CD4-positive, alpha-beta memory T cell (primary cell): Measurements from ENCODE around the gene WWC1. TPM values are rescaled to one million over a fixed set of nuclear protein-coding genes. Genes with fewer than 3 reads are reported as not detected.

Experiments
- CTCF ChIA-PET: fragments of 350-600 bp; sonication (Branson Sonifier 250); formaldehyde crosslinking; loops from one replicate; lab custom pipeline; 2021; ENCODE audit warnings: inconsistent platforms; ENCODE audit not compliant: partially characterized antibody; lab: Charles Lee
- POLR2A ChIA-PET: fragments of 350-600 bp; sonication (Branson Sonifier 250); formaldehyde crosslinking; loops from one replicate; lab custom pipeline; 2021; ENCODE audit not compliant: partially characterized antibody; lab: Charles Lee
- DNase-seq, 5 donors: peaks; one replicate each; pipeline versions ENCODE4 v3.0.0 to v3.0.0-alpha.2; 2020 to 2022; ENCODE audit warnings: mixed read lengths in 1 of 5
- H3K27ac ChIP-seq: one replicate; pipeline ENCODE4 v1.7.0; 2013; ENCODE audit warnings: low read depth, low read length
- H3K27me3 ChIP-seq: 2 replicates; pipeline ENCODE4 v1.7.0; 2013; ENCODE audit warnings: mild to moderate bottlenecking, low read length, moderate library complexity; ENCODE audit not compliant: insufficient read depth
- H3K36me3 ChIP-seq: 2 replicates; pipeline ENCODE4 v1.7.0; 2013; ENCODE audit warnings: mild to moderate bottlenecking, low read length, moderate library complexity; ENCODE audit not compliant: insufficient read depth
- H3K4me1 ChIP-seq: 2 replicates; pipeline ENCODE4 v1.7.0; 2013; ENCODE audit warnings: mild to moderate bottlenecking, low read length, moderate library complexity; ENCODE audit not compliant: insufficient read depth
- H3K4me3 ChIP-seq, 2 donors: one replicate each; pipeline ENCODE4 v1.7.0; 2013; ENCODE audit warnings: low read length in 2 of 2, mild to moderate bottlenecking in 1 of 2
- H3K9me3 ChIP-seq, 2 donors: one replicate each; pipeline ENCODE4 v1.7.0; 2013; ENCODE audit warnings: low read length in 2 of 2, control low read depth in 1 of 2; ENCODE audit not compliant: control insufficient read depth in 1 of 2
- H3K27ac Mint-ChIP-seq, 7 donors: one replicate each; pipeline ENCODE4 v1.8.0; 2020 to 2021; ENCODE audit warnings: mixed read lengths in 7 of 7, mild to moderate bottlenecking in 6 of 7, inconsistent platforms in 3 of 7, moderate library complexity in 3 of 7
- H3K27me3 Mint-ChIP-seq, 2 donors: one replicate each; pipeline ENCODE4 v1.8.0; 2020 to 2021; ENCODE audit warnings: mixed read lengths in 2 of 2
- H3K36me3 Mint-ChIP-seq, 2 donors: one replicate each; pipeline ENCODE4 v1.8.0; 2020 to 2021; ENCODE audit warnings: mixed read lengths in 2 of 2, inconsistent platforms in 1 of 2, mild to moderate bottlenecking in 1 of 2
- H3K4me1 Mint-ChIP-seq, 4 donors: one replicate each; pipeline ENCODE4 v1.8.0; 2020 to 2021; ENCODE audit warnings: mixed read lengths in 4 of 4, mild to moderate bottlenecking in 1 of 4
- H3K4me3 Mint-ChIP-seq, 8 donors: one replicate each; pipeline ENCODE4 v1.8.0; 2020 to 2021; ENCODE audit warnings: mixed read lengths in 8 of 8, mild to moderate bottlenecking in 7 of 8, moderate library complexity in 6 of 8, inconsistent platforms in 3 of 8
- H3K9me3 Mint-ChIP-seq, 8 donors: one replicate each; pipeline ENCODE4 v1.8.0; 2020 to 2021; ENCODE audit warnings: mixed read lengths in 8 of 8, mild to moderate bottlenecking in 5 of 8, inconsistent platforms in 3 of 8, moderate library complexity in 1 of 8
- intact Hi-C: fragments of 100-400 bp; cut with micrococcal nuclease; formaldehyde crosslinking; loops from one replicate; pipeline ENCODE4 v1.15.1; 2023
- polyA plus RNA-seq, 2 donors: library from polyadenylated mRNA; unstranded; fragments of 300-500 nt; fragmentation: Illumina TruSeq; gene quantifications; one replicate each; pipeline ENCODE4 v1.2.3, GENCODE V29; 2021
- total RNA-seq, 2 experiments: library from RNA; stranded (reverse); gene quantifications; one replicate each; pipeline ENCODE4 v1.2.3, GENCODE V29; 2021

The WWC1 gene
- total RNA-seq (1 to 10 TPM; 2.0 to 2.7 TPM), polyA plus RNA-seq (under 1 TPM; 0.22 to 0.98 TPM)

- H3K27ac Mint-ChIP-seq: peak within 1 kb of the TSS in 2 of 7 donors; percentile 17 to 35
- H3K36me3 Mint-ChIP-seq: no peaks in the 10 kb centered on the region
- peaks cover 6 to 22% (median 16%) of the 10 kb centered on the region in 4 donors for H3K4me1 Mint-ChIP-seq
- H3K27ac ChIP-seq: no peak within 1 kb of the TSS
- ChIA-PET CTCF (interaction anchor here (0.8 to 2.7 kb wide), 5 partner anchors 10 to 194 kb away, joined by 3 to 10 read pairs (median 3); partner anchors contain the start of gene RARS1), POLR2A (interaction anchor here (1.9 kb wide), 1 partner anchor 118 kb away, joined by 9 read pairs; no protein-coding TSS in a partner anchor)
- no peaks in the 10 kb centered on the region for H3K9me3 ChIP-seq
- peak within 1 kb of the TSS; percentile 71 to 86 (median 82) for H3K4me3 Mint-ChIP-seq
- H3K27me3 Mint-ChIP-seq: peaks cover 5 to 10% of the 10 kb centered on the region in 2 donors
- no peak within 1 kb of the TSS for H3K4me3 ChIP-seq
- peaks cover 15% of the 10 kb centered on the region for H3K4me1 ChIP-seq
- peak; percentile 62 to 83 (median 76) for DNase-seq
- H3K36me3 ChIP-seq: no peaks in the 10 kb centered on the region
- peaks cover 14% of the 10 kb centered on the region for H3K27me3 ChIP-seq
- H3K9me3 Mint-ChIP-seq: peaks cover 0 to 9% (median 0%) of the 10 kb centered on the region in 8 donors
- intact Hi-C loops: loop anchor here (1.0 to 5.0 kb wide), 4 partner anchors 85 to 286 kb away; partner anchors contain the start of genes PANK3 and RARS1
Observed at GRCh38 chr5:168291342-168291963, at the start of gene WWC1. Gene WWC1, plus strand, starts transcription at chr5:168291645. Its CDS starts 508 bp downstream, at chr5:168292153.

GRCh38 chr5:168244838-168245559, 46.4 kb upstream of the WWC1 start:
- POLR2A ChIA-PET: no interaction called here
- Mint-ChIP-seq H3K36me3 (no peaks in the 10 kb centered on the region), H3K4me1 (no peaks in the 10 kb centered on the region), H3K27me3 (peaks cover 0 to 5% of the 10 kb centered on the region in 2 donors), H3K9me3 (peaks cover 0 to 2% (median 0%) of the 10 kb centered on the region in 8 donors), H3K27ac (no peak overlapping the region), H3K4me3 (no peak overlapping the region)
- intact Hi-C loops: no loop called here
- CTCF ChIA-PET: interaction anchor here (1.5 kb wide), 1 partner anchor 25 kb away, joined by 5 read pairs; no protein-coding TSS in a partner anchor
- no peak for DNase-seq
- H3K4me3 ChIP-seq: no peak overlapping the region
- H3K4me1 ChIP-seq: no peaks in the 10 kb centered on the region
- H3K36me3 ChIP-seq: no peaks in the 10 kb centered on the region
- H3K27me3 ChIP-seq: no peaks in the 10 kb centered on the region
- no peaks in the 10 kb centered on the region for H3K9me3 ChIP-seq
- no peak overlapping the region for H3K27ac ChIP-seq

- no peaks in the 10 kb centered on the region for H3K27me3 ChIP-seq
- POLR2A ChIA-PET: no interaction called here
- intact Hi-C loops: no loop called here
Observed at GRCh38 chr5:168249923-168250322, 41.5 kb upstream of the WWC1 start.

GRCh38 chr5:168251259-168251658, 40.2 kb upstream of the WWC1 start:
- ChIA-PET POLR2A (no interaction called here), CTCF (no interaction called here)
- intact Hi-C loops: no loop called here
- Mint-ChIP-seq H3K4me1 (no peaks in the 10 kb centered on the region), H3K27ac (no peak overlapping the region), H3K36me3 (no peaks in the 10 kb centered on the region), H3K4me3 (no peak overlapping the region), H3K9me3 (no peaks in the 10 kb centered on the region), H3K27me3 (peaks cover 0 to 3% of the 10 kb centered on the region in 2 donors)
- Histone ChIP-seq H3K27me3 (no peaks in the 10 kb centered on the region), H3K9me3 (no peaks in the 10 kb centered on the region), H3K27ac (no peak overlapping the region), H3K4me1 (no peaks in the 10 kb centered on the region), H3K4me3 (no peak overlapping the region), H3K36me3 (no peaks in the 10 kb centered on the region)
- DNase-seq: no peak

More at GRCh38 chr5:168249923-168250322, 41.5 kb upstream of the WWC1 start:
- no peaks in the 10 kb centered on the region for H3K9me3 Mint-ChIP-seq
- H3K36me3 ChIP-seq: no peaks in the 10 kb centered on the region
- H3K36me3 Mint-ChIP-seq: no peaks in the 10 kb centered on the region
- H3K4me1 ChIP-seq: no peaks in the 10 kb centered on the region
- CTCF ChIA-PET: interaction anchor here (1.5 kb wide), 1 partner anchor 30 kb away, joined by 5 read pairs; no protein-coding TSS in a partner anchor
- peaks cover 0 to 3% of the 10 kb centered on the region in 2 donors for H3K27me3 Mint-ChIP-seq
- DNase-seq: no peak
- no peak overlapping the region for H3K27ac ChIP-seq
- H3K4me3 Mint-ChIP-seq: no peak overlapping the region
- H3K9me3 ChIP-seq: no peaks in the 10 kb centered on the region
- no peaks in the 10 kb centered on the region for H3K4me1 Mint-ChIP-seq
- H3K27ac Mint-ChIP-seq: no peak overlapping the region
- no peak overlapping the region for H3K4me3 ChIP-seq

DNA sequence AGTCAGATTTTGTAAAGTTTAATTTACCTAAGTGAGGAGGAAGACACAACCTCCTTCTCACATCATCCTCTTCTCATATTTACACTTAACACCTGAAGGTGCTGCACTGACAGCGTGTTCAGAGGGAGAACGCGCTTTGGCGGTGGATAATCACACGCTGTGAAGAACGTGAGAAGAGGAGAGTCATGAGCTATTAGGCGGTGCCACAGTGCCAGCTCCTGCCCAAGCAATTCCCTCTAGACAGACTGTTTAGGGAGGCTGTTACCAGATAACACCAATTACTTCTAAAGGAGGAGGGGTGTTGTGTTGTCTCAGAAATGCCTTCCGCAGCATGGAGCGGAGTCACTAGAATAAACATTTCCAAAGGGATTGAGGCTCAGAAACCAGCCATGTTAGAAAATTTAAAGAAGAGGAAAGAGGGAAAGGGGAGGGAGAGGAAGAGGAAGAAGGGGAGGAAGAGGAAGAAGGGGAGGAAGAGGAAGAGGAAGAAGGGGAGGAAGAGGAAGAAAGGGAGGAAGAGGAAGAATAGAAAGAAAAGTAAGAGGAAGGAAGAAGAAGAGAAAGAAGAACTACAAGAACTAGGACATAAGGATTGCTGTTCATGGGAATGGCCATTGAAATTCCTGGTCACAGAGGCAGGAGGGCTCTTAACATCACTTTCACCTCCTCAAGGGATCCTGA, 37.3 kb upstream of the WWC1 start:
- no peaks in the 10 kb centered on the region for H3K9me3 ChIP-seq
- ChIA-PET POLR2A (no interaction called here), CTCF (no interaction called here)
- Mint-ChIP-seq H3K9me3 (no peaks in the 10 kb centered on the region), H3K27me3 (peaks cover 0 to 2% of the 10 kb centered on the region in 2 donors), H3K36me3 (no peaks in the 10 kb centered on the region), H3K4me1 (peaks cover 0 to 1% (median 0%) of the 10 kb centered on the region in 4 donors), H3K27ac (no peak overlapping the region), H3K4me3 (peak overlapping the region in 1 of 8 donors; percentile 48)
- H3K36me3 ChIP-seq: no peaks in the 10 kb centered on the region
- no peaks in the 10 kb centered on the region for H3K4me1 ChIP-seq
- H3K27ac ChIP-seq: no peak overlapping the region
- no peaks in the 10 kb centered on the region for H3K27me3 ChIP-seq
- H3K4me3 ChIP-seq: no peak overlapping the region
- intact Hi-C loops: no loop called here
- no peak for DNase-seq

DNA sequence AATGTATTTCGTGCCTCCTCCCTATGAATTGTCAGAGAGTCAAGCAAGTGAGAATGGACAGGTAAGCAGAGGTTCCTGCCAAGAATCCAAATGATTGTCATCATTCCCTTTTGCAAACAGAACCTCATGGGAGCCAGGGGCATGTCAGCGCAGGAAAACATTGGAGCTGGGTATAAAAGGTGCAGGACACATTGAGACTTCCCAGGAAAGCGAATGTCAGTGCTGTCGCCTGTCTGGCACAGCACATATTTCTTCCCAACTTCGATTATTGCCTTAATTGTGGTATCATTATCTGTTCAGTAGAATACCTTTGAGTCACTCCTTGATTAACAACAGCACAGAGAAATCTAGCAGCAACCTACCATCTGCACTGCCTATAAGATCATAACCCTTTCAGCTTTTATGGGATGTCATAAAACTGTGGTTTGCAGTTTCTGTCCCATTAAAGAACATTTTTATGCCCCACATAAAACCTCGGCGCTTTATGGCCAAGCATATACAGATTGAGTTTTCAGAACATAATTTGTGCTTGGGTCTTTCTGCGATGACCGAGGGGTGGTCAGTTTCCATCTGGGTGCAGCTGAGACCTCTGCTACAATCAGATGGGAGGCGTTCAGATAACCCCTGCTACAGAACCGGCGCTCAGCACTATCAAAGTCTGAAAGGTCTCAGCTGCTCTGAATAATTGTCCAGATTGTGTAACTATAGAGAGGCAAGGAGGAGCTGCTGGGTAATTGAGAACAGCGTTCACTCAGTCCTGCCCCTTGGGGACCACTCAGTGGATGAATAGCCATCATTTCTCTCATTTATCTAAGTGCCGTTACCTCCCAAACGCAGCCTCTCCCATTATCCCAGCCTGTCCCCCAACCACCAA, 30.9 kb upstream of the WWC1 start:
- no peak for DNase-seq
- Histone ChIP-seq H3K36me3 (no peaks in the 10 kb centered on the region), H3K27me3 (no peaks in the 10 kb centered on the region), H3K4me3 (no peak overlapping the region), H3K9me3 (no peaks in the 10 kb centered on the region), H3K27ac (no peak overlapping the region), H3K4me1 (no peaks in the 10 kb centered on the region)
- Mint-ChIP-seq H3K36me3 (no peaks in the 10 kb centered on the region), H3K27ac (no peak overlapping the region), H3K27me3 (peaks cover 0 to 4% of the 10 kb centered on the region in 2 donors), H3K4me3 (no peak overlapping the region), H3K9me3 (no peaks in the 10 kb centered on the region), H3K4me1 (peaks cover 0 to 1% (median 0%) of the 10 kb centered on the region in 4 donors)
- ChIA-PET POLR2A (no interaction called here), CTCF (interaction anchor here (1.0 kb wide), 1 partner anchor 9 kb away, joined by 3 read pairs; no protein-coding TSS in a partner anchor)
- intact Hi-C loops: no loop called here
